ENCODE measurements around the gene RNF207. TPM values are rescaled to one million over a fixed set of nuclear protein-coding genes. Genes with fewer than 3 reads are reported as not detected.

The RNF207 gene
- polyA plus RNA-seq, 1 of the 3 experiments (the other 2 are of a cell fraction), result 25.4 TPM

DNA sequence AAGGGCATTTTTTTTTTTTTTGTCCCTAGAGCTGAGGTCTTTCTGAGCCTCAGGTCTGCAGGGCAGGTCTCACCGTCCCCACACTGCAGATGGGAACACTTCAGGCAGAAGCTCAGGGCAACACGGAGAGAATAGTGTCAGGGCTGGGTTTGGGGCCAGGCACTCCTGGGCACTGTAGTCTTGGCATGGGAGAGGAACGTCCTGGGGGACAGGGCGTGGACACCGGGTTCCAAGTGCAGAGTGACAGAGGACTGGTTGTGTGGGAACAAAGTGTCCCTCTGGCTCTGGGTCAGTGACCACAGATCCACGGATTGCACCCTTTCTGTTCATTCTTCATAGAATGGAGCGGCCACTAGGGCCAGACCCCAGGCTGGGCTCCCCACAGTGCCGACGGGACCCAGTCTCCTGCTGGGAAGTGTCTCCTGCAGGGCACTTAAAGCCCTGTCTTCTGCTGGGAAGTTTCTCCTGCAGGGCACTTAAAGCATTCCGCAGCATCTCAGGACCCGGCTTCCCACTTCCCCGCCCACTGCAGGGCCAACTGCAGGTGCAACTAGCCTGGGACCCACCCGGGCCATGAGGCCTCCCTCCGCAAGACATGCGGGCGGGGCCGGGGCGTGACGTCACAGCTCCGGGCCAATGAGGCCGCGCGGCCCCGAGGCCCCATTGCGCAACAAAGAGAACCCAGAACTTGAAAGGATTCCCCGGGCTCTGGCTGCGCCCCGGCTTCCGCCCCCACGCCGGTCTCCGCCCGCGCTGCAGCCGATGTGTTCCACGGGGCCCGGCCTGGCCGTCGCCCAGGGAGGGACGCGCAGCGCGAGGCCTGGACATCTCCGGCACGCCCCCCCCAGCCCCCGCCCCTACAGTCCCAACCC, 53.8 kb downstream of the RNF207 start:
- Histone ChIP-seq H3K4me2 (peak overlapping the region; percentile 72; the same call in 1 of the 2 replicates), H2AFZ (ENCODE audit: low read depth) (peak overlapping the region; percentile 35; the same call in 1 of the 2 replicates), H3K4me1 (ENCODE audit: control insufficient read depth in 1 of 2, insufficient read depth in 2 of 2, low read depth in 1 of 2, low read length in 1 of 2) (peaks cover 0 to 27% of the 10 kb centered on the region in 2 experiments; a peak in 1 of 4 replicates), H3K9me2 (no peaks in the 10 kb centered on the region), H3F3A (replicated peaks; ENCODE audit: insufficient read depth) (no peaks in the 10 kb centered on the region), H3K4me3 (ENCODE audit: low read depth in 2 of 2, low read length in 1 of 2) (peak overlapping the region in 1 of 2 experiments; percentile 63; a peak in 3 of 4 replicates), H3K9me3 (no peaks in the 10 kb centered on the region), H3K9ac (no peak overlapping the region), H3K27me3 (ENCODE audit: insufficient read depth) (no peaks in the 10 kb centered on the region), H4K20me1 (ENCODE audit: insufficient read depth) (no peaks in the 10 kb centered on the region), H3K27ac (ENCODE audit: low read depth in 2 of 2, low read length in 1 of 2) (peak overlapping the region in 1 of 2 experiments; percentile 24; a peak in 1 of 4 replicates), H3K79me2 (ENCODE audit: insufficient read depth) (no peaks in the 10 kb centered on the region), H3K36me3 (replicated peaks in 1 of 2; ENCODE audit: control insufficient read depth in 1 of 2, insufficient read depth in 2 of 2, low read length in 1 of 2) (no peaks in the 10 kb centered on the region)
- TF ChIP-seq, protein P1, sequence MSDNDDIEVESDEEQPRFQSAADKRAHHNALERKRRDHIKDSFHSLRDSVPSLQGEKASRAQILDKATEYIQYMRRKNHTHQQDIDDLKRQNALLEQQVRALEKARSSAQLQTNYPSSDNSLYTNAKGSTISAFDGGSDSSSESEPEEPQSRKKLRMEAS (IDR thresholded peaks at IDR 0.05; ENCODE audit: low read depth), result no peak
- TF ChIP-seq, protein P2, sequence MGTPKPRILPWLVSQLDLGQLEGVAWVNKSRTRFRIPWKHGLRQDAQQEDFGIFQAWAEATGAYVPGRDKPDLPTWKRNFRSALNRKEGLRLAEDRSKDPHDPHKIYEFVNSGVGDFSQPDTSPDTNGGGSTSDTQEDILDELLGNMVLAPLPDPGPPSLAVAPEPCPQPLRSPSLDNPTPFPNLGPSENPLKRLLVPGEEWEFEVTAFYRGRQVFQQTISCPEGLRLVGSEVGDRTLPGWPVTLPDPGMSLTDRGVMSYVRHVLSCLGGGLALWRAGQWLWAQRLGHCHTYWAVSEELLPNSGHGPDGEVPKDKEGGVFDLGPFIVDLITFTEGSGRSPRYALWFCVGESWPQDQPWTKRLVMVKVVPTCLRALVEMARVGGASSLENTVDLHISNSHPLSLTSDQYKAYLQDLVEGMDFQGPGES (IDR thresholded peaks at IDR 0.05; ENCODE audit: low read depth, low read length), result no peak
- peak; percentile 36; the same call in 1 of the 2 replicates for TF ChIP-seq RFX5 (IDR thresholded peaks at IDR 0.05; ENCODE audit: low read length)
- no peak for TF ChIP-seq ELF1 (IDR thresholded peaks at IDR 0.05)
- peak; percentile 48; the same call in 1 of the 2 replicates for TF ChIP-seq MXI1 (IDR thresholded peaks at IDR 0.05; ENCODE audit: low read depth, low read length)
- TF ChIP-seq YY1 (IDR thresholded peaks at IDR 0.05; ENCODE audit: low read depth), result no peak
- no peak for TF ChIP-seq NRF1 (IDR thresholded peaks at IDR 0.05; ENCODE audit: low read depth, low read length)
- TF ChIP-seq, protein P3, sequence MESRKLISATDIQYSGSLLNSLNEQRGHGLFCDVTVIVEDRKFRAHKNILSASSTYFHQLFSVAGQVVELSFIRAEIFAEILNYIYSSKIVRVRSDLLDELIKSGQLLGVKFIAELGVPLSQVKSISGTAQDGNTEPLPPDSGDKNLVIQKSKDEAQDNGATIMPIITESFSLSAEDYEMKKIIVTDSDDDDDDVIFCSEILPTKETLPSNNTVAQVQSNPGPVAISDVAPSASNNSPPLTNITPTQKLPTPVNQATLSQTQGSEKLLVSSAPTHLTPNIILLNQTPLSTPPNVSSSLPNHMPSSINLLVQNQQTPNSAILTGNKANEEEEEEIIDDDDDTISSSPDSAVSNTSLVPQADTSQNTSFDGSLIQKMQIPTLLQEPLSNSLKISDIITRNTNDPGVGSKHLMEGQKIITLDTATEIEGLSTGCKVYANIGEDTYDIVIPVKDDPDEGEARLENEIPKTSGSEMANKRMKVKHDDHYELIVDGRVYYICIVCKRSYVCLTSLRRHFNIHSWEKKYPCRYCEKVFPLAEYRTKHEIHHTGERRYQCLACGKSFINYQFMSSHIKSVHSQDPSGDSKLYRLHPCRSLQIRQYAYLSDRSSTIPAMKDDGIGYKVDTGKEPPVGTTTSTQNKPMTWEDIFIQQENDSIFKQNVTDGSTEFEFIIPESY (IDR thresholded peaks at IDR 0.05; ENCODE audit: borderline replicate concordance, low read depth), result no peak
- 19% methylated on average over 15 of the region's 46 CpGs for WGBS (ENCODE audit: low lambda C conversion rate)
- ChIA-PET CTCF (interaction anchor here (0.6 to 5.8 kb wide), 6 partner anchors 12 to 145 kb away, joined by 3 to 68 read pairs (median 6); no protein-coding TSS in a partner anchor), POLR2A (interaction anchor here (0.6 kb wide), 1 partner anchor 9 kb away, joined by 3 read pairs; no protein-coding TSS in a partner anchor)
- DNase-seq, result peak; percentile 95

DNA sequence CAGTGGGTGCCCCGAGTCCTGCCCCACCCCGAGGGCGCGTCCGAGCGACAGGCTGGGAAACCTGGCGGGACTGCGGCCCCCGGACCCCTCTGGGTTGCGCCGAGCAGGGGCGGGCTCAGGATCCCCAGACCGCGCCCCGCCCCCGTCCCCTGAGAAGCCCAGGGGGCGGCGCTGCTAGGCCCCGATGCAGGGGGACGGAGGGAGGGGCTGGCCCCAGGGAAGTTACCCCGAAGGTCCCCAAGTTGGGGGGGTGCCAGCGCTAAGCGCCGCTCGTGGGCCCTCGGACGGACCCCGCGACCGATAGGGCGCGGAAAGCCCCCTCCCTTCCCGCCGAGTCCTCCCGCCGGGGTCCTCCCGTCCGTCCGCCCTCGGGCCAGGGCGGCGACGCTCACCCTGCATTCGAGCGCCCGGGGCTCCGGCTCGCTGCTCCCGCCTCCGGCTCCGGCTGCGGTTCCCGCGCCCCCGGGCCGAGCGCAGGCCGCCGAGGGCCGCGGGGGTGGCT, 54.6 kb downstream of the RNF207 start:
- H3K9ac ChIP-seq, result no peak overlapping the region
- no peaks in the 10 kb centered on the region for H3F3A ChIP-seq (replicated peaks; ENCODE audit: insufficient read depth)
- H3K4me1 ChIP-seq (ENCODE audit: control insufficient read depth in 1 of 2, insufficient read depth in 2 of 2, low read depth in 1 of 2, low read length in 1 of 2), result peaks cover 0 to 27% of the 10 kb centered on the region in 2 experiments; a peak in 1 of 4 replicates
- H3K36me3 ChIP-seq (replicated peaks in 1 of 2; ENCODE audit: control insufficient read depth in 1 of 2, insufficient read depth in 2 of 2, low read length in 1 of 2), result no peaks in the 10 kb centered on the region
- H3K9me3 ChIP-seq, result no peaks in the 10 kb centered on the region
- H3K27me3 ChIP-seq (ENCODE audit: insufficient read depth), result no peaks in the 10 kb centered on the region
- H3K4me2 ChIP-seq, result peak overlapping the region; percentile 72; the same call in 1 of the 2 replicates
- peak overlapping the region; percentile 57 to 63 for H3K4me3 ChIP-seq (ENCODE audit: low read depth in 2 of 2, low read length in 1 of 2)
- H3K27ac ChIP-seq (ENCODE audit: low read depth in 2 of 2, low read length in 1 of 2), result peak overlapping the region in 1 of 2 experiments; percentile 58; a peak in 1 of 4 replicates
- ChIA-PET POLR2A (interaction anchor here (1.0 kb wide), 1 partner anchor 10 kb away, joined by 3 read pairs; no protein-coding TSS in a partner anchor), CTCF (interaction anchor here (1.0 to 1.9 kb wide), 4 partner anchors 14 to 180 kb away, joined by 4 to 5 read pairs (median 4); no protein-coding TSS in a partner anchor)
- H4K20me1 ChIP-seq (ENCODE audit: insufficient read depth), result no peaks in the 10 kb centered on the region
- DNase-seq, result peak; percentile 90
- H2AFZ ChIP-seq (ENCODE audit: low read depth), result peak overlapping the region; percentile 63; the same call in 1 of the 2 replicates
- no peaks in the 10 kb centered on the region for H3K79me2 ChIP-seq (ENCODE audit: insufficient read depth)
- H3K9me2 ChIP-seq, result no peaks in the 10 kb centered on the region
- no CpG with 5 or more reads among the region's 61 CpGs for WGBS (ENCODE audit: low lambda C conversion rate)
- TF ChIP-seq NRF1 (IDR thresholded peaks at IDR 0.05; ENCODE audit: low read depth, low read length) (no peak), RAD21 (IDR thresholded peaks at IDR 0.05; ENCODE audit: low read length) (no peak), JUND (IDR thresholded peaks at IDR 0.05) (no peak), FOXJ3 (CRISPR knock-in tag; IDR thresholded peaks at IDR 0.05) (no peak), EP300 (IDR thresholded peaks at IDR 0.05; ENCODE audit: borderline replicate concordance in 1 of 2, low read depth in 1 of 2, low read length in 1 of 2) (no peak), SIN3A (IDR thresholded peaks at IDR 0.05; ENCODE audit: borderline replicate concordance, low read depth, low read length) (no peak), RXRA (IDR thresholded peaks at IDR 0.05; ENCODE audit: borderline replicate concordance, low read depth) (no peak)
- TF ChIP-seq, protein P4, sequence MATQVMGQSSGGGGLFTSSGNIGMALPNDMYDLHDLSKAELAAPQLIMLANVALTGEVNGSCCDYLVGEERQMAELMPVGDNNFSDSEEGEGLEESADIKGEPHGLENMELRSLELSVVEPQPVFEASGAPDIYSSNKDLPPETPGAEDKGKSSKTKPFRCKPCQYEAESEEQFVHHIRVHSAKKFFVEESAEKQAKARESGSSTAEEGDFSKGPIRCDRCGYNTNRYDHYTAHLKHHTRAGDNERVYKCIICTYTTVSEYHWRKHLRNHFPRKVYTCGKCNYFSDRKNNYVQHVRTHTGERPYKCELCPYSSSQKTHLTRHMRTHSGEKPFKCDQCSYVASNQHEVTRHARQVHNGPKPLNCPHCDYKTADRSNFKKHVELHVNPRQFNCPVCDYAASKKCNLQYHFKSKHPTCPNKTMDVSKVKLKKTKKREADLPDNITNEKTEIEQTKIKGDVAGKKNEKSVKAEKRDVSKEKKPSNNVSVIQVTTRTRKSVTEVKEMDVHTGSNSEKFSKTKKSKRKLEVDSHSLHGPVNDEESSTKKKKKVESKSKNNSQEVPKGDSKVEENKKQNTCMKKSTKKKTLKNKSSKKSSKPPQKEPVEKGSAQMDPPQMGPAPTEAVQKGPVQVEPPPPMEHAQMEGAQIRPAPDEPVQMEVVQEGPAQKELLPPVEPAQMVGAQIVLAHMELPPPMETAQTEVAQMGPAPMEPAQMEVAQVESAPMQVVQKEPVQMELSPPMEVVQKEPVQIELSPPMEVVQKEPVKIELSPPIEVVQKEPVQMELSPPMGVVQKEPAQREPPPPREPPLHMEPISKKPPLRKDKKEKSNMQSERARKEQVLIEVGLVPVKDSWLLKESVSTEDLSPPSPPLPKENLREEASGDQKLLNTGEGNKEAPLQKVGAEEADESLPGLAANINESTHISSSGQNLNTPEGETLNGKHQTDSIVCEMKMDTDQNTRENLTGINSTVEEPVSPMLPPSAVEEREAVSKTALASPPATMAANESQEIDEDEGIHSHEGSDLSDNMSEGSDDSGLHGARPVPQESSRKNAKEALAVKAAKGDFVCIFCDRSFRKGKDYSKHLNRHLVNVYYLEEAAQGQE (IDR thresholded peaks at IDR 0.05; ENCODE audit: low read depth, low read length), result no peak
- TF ChIP-seq, protein P1 (IDR thresholded peaks at IDR 0.05; ENCODE audit: low read depth), result no peak

All from SK-N-SH (cell line).